Measurements from ENCODE around the gene OTUB2. TPM values are rescaled to one million over a fixed set of nuclear protein-coding genes. Genes with fewer than 3 reads are reported as not detected.

Gene OTUB2
- polyA plus RNA-seq, 1 of the 3 experiments (the other 2 are of a cell fraction): 1.4 TPM

DNA sequence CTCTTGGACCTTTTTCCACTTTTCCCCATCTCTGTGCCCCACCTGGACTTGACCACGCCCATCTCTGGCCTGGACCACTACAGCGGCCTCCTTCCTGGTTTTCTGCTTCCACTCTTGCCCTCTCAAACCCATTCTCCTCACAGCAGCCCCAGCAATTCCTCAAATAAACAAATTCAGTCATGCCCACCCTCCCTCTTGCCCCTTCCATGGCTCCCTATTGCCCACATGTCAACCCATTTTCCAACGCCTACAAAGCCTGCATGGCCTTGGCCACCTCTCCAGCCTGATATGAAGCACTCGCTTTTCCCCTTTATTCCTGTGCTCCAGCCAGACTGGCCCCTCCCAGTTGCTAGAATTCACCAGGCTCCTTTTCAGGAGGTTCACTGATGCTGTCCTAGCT, 5.9 kb upstream of the OTUB2 start (continued):
- TF ChIP-seq RFX5 (IDR thresholded peaks at IDR 0.05; ENCODE audit: low read length) (no peak), TCF12 (IDR thresholded peaks at IDR 0.05) (no peak), FOSL2 (IDR thresholded peaks at IDR 0.05; ENCODE audit: borderline replicate concordance, low read depth) (no peak), GABPA (IDR thresholded peaks at IDR 0.05; ENCODE audit: low read depth) (no peak), EZH2phosphoT487 (IDR thresholded peaks at IDR 0.05; ENCODE audit: borderline replicate concordance, low read depth) (no peak), ELF1 (IDR thresholded peaks at IDR 0.05) (no peak), YY1 (IDR thresholded peaks at IDR 0.05; ENCODE audit: low read depth) (no peak)

DNA sequence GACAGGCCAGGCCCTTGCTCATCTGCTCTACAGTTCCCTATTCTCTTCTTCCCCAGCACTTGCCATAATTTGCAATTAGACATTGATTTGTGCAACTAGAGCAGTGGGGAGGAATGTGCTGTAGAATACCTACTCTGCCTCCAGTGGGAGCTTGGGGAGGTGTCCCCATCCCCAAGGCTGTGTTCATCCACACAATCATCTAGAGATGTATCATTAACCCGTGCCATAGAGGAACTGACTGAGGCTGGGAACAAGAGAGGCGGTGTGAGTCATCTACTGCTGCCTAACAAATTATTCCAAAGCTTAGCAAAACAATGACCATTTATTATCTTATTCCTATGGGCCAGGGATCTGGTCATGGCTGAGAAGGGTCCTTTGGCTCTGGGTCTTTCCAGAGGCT, 5.1 kb upstream of the OTUB2 start:
- POLR2A ChIA-PET: no interaction called here
- H3K9ac ChIP-seq: no peak overlapping the region
- CTCF ChIA-PET: interaction anchor here (0.9 to 2.5 kb wide), 8 partner anchors 10 to 116 kb away, joined by 3 to 12 read pairs (median 3); no protein-coding TSS in a partner anchor
- no peaks in the 10 kb centered on the region for H4K20me1 ChIP-seq (ENCODE audit: insufficient read depth)
- no peaks in the 10 kb centered on the region for H3K36me3 ChIP-seq (replicated peaks in 1 of 2; ENCODE audit: control insufficient read depth in 1 of 2, insufficient read depth in 2 of 2, low read length in 1 of 2)
- no peak overlapping the region for H3K4me3 ChIP-seq (ENCODE audit: low read depth in 2 of 2, low read length in 1 of 2)
- no peaks in the 10 kb centered on the region for H3K27me3 ChIP-seq (ENCODE audit: insufficient read depth)
- no peaks in the 10 kb centered on the region for H3K4me1 ChIP-seq (ENCODE audit: control insufficient read depth in 1 of 2, insufficient read depth in 2 of 2, low read depth in 1 of 2, low read length in 1 of 2)
- TF ChIP-seq RAD21 (IDR thresholded peaks at IDR 0.05; ENCODE audit: low read length) (no peak), FOXJ3 (CRISPR knock-in tag; IDR thresholded peaks at IDR 0.05) (no peak), TEAD4 (IDR thresholded peaks at IDR 0.05; ENCODE audit: borderline replicate concordance, insufficient read depth) (no peak)
- TF ChIP-seq, protein P1, sequence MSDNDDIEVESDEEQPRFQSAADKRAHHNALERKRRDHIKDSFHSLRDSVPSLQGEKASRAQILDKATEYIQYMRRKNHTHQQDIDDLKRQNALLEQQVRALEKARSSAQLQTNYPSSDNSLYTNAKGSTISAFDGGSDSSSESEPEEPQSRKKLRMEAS (IDR thresholded peaks at IDR 0.05; ENCODE audit: low read depth): no peak
- TF ChIP-seq, protein P2, sequence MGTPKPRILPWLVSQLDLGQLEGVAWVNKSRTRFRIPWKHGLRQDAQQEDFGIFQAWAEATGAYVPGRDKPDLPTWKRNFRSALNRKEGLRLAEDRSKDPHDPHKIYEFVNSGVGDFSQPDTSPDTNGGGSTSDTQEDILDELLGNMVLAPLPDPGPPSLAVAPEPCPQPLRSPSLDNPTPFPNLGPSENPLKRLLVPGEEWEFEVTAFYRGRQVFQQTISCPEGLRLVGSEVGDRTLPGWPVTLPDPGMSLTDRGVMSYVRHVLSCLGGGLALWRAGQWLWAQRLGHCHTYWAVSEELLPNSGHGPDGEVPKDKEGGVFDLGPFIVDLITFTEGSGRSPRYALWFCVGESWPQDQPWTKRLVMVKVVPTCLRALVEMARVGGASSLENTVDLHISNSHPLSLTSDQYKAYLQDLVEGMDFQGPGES (IDR thresholded peaks at IDR 0.05; ENCODE audit: low read depth, low read length): no peak
- H3K79me2 ChIP-seq (ENCODE audit: insufficient read depth): no peaks in the 10 kb centered on the region
- H3K9me3 ChIP-seq: no peaks in the 10 kb centered on the region
- no peaks in the 10 kb centered on the region for H3F3A ChIP-seq (replicated peaks; ENCODE audit: insufficient read depth)
- H3K9me2 ChIP-seq: no peaks in the 10 kb centered on the region
- no peak for DNase-seq
- H3K4me2 ChIP-seq: no peak overlapping the region
- H3K27ac ChIP-seq (ENCODE audit: low read depth in 2 of 2, low read length in 1 of 2): no peak overlapping the region
- 64% methylated on average over 2 of the region's 2 CpGs for WGBS (ENCODE audit: low lambda C conversion rate)
- no peak overlapping the region for H2AFZ ChIP-seq (ENCODE audit: low read depth)

- CTCF ChIA-PET: interaction anchor here (0.9 to 2.5 kb wide), 6 partner anchors 11 to 115 kb away, joined by 3 to 12 read pairs (median 3); no protein-coding TSS in a partner anchor
- no peak for DNase-seq
- H3K36me3 ChIP-seq (replicated peaks in 1 of 2; ENCODE audit: control insufficient read depth in 1 of 2, insufficient read depth in 2 of 2, low read length in 1 of 2): no peaks in the 10 kb centered on the region
- no peaks in the 10 kb centered on the region for H3K9me3 ChIP-seq
- H4K20me1 ChIP-seq (ENCODE audit: insufficient read depth): no peaks in the 10 kb centered on the region
- no peak overlapping the region for H2AFZ ChIP-seq (ENCODE audit: low read depth)
- no peak overlapping the region for H3K9ac ChIP-seq
- no peaks in the 10 kb centered on the region for H3K27me3 ChIP-seq (ENCODE audit: insufficient read depth)
- H3K4me3 ChIP-seq (ENCODE audit: low read depth in 2 of 2, low read length in 1 of 2): no peak overlapping the region
- H3F3A ChIP-seq (replicated peaks; ENCODE audit: insufficient read depth): no peaks in the 10 kb centered on the region
- H3K9me2 ChIP-seq: no peaks in the 10 kb centered on the region
- POLR2A ChIA-PET: no interaction called here
- no peak overlapping the region for H3K27ac ChIP-seq (ENCODE audit: low read depth in 2 of 2, low read length in 1 of 2)
- no peak overlapping the region for H3K4me2 ChIP-seq
- WGBS (ENCODE audit: low lambda C conversion rate): 90% methylated on average over 8 of the region's 10 CpGs
- H3K79me2 ChIP-seq (ENCODE audit: insufficient read depth): no peaks in the 10 kb centered on the region
- H3K4me1 ChIP-seq (ENCODE audit: control insufficient read depth in 1 of 2, insufficient read depth in 2 of 2, low read depth in 1 of 2, low read length in 1 of 2): no peaks in the 10 kb centered on the region; a peak in 1 of 4 replicates
- TF ChIP-seq MEF2A (IDR thresholded peaks at IDR 0.05; ENCODE audit: borderline replicate concordance, low read depth): no peak
- TF ChIP-seq CHD2 (IDR thresholded peaks at IDR 0.05; ENCODE audit: low read length, partially characterized antibody): no peak
- no peak for TF ChIP-seq REST (IDR thresholded peaks at IDR 0.05; ENCODE audit: low read depth, low read length)
- no peak for TF ChIP-seq TEAD4 (IDR thresholded peaks at IDR 0.05; ENCODE audit: borderline replicate concordance, insufficient read depth)
- TF ChIP-seq, protein P3, sequence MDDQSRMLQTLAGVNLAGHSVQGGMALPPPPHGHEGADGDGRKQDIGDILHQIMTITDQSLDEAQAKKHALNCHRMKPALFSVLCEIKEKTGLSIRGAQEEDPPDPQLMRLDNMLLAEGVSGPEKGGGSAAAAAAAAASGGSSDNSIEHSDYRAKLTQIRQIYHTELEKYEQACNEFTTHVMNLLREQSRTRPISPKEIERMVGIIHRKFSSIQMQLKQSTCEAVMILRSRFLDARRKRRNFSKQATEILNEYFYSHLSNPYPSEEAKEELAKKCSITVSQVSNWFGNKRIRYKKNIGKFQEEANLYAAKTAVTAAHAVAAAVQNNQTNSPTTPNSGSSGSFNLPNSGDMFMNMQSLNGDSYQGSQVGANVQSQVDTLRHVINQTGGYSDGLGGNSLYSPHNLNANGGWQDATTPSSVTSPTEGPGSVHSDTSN (IDR thresholded peaks at IDR 0.05): no peak
- TF ChIP-seq, protein P4, sequence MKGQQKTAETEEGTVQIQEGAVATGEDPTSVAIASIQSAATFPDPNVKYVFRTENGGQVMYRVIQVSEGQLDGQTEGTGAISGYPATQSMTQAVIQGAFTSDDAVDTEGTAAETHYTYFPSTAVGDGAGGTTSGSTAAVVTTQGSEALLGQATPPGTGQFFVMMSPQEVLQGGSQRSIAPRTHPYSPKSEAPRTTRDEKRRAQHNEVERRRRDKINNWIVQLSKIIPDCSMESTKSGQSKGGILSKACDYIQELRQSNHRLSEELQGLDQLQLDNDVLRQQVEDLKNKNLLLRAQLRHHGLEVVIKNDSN (IDR thresholded peaks at IDR 0.05; ENCODE audit: borderline replicate concordance, low read depth): no peak
- TF ChIP-seq EZH2phosphoT487 (IDR thresholded peaks at IDR 0.05; ENCODE audit: borderline replicate concordance, low read depth): no peak
- no peak for TF ChIP-seq TAF1 (IDR thresholded peaks at IDR 0.05; ENCODE audit: borderline replicate concordance, low read depth, low read length)
- no peak for TF ChIP-seq RCOR1 (IDR thresholded peaks at IDR 0.05; ENCODE audit: low read length)
Observed at GRCh38 chr14:94021416-94022157, 4.6 kb upstream of the OTUB2 start.
